GM12875 (cell line): ENCODE results near the gene MPND.
A peak's percentile ranks its signal among the peaks of the same experiment; 100 is the strongest.

Experiments
- H3K4me3 ChIP-seq: one replicate; pipeline ENCODE4 v1.5.1; 2011; ENCODE audit warnings: low read depth, low read length, control low read depth
- TF ChIP-seq, protein P1 (sequence below): IDR thresholded peaks from 2 replicates; pipeline ENCODE4 v1.5.1; 2011; ENCODE audit warnings: low read depth, mild to moderate bottlenecking, control low read depth, inconsistent platforms, low read length, moderate library complexity, borderline replicate concordance; ENCODE audit not compliant: insufficient read depth

Gene MPND

DNA sequence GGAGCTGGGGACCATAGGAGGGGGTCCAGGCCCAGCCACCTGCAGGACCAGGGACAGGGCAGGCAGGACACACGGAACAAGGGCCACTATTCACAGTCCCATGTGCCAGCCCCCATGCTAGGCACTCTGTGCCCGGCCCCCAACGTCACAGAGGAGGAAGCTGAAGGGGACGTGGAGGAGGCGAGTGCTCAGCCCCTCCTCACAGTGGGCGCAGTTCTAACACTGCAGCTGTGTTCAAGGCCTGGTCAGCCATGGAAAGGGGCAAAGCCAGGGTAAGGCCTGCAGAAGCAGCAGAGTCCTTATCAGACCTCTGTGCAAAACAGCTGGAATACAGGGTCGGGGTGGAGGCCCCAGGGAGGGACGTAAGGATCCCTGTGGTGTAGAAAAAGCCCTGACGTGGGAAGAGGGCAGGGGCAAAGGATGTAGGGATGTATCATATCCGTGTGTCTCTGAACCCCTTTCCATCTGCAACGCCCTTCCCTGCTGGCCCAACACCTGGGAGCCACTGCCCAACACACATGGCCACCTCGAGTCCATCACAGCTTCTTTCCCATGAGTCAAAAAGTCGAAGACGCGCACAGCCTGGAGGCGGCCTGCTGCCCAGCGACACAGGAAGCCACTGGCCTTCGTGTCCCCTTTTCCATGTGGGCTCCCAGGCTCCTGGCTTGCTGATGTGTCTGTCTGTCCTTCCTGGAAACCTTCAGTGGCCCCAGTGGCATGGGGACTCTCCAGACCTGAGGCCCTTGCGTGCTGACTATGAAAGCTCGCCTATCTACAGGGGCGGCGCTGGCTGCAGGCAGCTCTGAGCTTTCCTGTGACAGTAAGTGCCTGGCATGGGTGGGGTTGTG lies 29.0 kb downstream of the MPND start:
- TF ChIP-seq, protein P1, sequence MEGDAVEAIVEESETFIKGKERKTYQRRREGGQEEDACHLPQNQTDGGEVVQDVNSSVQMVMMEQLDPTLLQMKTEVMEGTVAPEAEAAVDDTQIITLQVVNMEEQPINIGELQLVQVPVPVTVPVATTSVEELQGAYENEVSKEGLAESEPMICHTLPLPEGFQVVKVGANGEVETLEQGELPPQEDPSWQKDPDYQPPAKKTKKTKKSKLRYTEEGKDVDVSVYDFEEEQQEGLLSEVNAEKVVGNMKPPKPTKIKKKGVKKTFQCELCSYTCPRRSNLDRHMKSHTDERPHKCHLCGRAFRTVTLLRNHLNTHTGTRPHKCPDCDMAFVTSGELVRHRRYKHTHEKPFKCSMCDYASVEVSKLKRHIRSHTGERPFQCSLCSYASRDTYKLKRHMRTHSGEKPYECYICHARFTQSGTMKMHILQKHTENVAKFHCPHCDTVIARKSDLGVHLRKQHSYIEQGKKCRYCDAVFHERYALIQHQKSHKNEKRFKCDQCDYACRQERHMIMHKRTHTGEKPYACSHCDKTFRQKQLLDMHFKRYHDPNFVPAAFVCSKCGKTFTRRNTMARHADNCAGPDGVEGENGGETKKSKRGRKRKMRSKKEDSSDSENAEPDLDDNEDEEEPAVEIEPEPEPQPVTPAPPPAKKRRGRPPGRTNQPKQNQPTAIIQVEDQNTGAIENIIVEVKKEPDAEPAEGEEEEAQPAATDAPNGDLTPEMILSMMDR, result no peak
- no peak overlapping the region for H3K4me3 ChIP-seq

DNA sequence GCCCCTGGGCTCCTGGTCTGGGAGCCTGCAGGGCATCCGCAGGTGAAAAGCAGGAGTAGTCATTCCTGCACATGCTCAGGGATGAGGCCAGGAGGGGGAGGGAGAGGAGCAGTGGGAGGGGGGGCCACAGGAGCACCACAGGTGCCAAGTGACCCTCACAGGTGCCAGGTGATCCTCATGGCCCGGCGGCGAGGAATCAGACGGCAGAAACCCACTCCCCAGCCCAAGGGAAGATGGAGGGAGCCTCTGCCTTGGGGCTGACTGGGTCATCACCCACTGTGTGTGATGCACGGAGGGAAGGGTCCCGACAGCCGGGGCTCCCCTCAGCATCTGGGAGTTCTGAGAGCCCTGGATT lies 29.6 kb downstream of the MPND start:
- no peak overlapping the region for H3K4me3 ChIP-seq
- TF ChIP-seq, protein P1, result no peak

DNA sequence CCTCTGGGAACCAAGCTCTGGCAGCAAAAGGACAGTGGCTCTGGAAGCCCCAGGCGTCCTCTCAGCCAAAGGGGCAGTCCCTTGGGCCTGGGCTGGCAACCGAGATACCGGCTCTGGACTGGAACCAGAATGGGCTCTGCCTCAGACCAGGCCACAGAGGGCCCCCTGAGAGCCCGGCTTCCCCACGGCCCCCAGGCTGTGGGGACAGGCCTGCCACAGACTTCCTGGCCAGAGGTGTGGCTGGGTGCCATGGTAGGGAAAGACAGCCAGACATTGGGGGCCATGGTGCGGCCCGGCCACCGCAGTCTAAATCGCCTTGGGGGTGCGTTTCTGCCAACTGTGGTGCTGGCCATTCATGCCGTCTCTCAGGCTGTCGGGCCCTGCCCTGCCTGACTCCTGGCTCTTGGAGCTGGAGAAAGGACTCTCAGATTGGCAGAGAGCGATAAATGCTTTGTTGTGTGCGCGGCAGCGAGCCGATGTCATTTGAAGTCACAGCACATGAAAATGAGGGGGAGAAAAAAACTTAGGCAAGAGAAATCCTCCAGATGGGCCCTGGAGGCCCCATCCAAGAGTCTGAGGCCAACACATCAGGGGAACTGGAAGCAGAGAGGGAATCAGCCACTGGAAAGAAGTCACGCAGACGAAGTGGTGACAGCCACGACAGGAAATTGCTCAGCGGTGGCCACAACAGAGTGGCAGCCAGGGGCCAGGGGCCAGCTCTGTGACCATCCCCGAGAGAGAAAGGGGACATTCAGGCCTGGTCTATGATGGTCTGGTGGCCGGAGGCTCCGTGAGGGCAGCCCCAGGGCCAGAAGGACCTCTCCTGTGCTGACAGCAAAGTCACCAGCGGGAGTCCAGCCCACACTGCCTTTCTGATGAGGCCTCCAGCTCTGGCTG lies 30.5 kb downstream of the MPND start:
- TF ChIP-seq, protein P1, result no peak
- no peak overlapping the region for H3K4me3 ChIP-seq

DNA sequence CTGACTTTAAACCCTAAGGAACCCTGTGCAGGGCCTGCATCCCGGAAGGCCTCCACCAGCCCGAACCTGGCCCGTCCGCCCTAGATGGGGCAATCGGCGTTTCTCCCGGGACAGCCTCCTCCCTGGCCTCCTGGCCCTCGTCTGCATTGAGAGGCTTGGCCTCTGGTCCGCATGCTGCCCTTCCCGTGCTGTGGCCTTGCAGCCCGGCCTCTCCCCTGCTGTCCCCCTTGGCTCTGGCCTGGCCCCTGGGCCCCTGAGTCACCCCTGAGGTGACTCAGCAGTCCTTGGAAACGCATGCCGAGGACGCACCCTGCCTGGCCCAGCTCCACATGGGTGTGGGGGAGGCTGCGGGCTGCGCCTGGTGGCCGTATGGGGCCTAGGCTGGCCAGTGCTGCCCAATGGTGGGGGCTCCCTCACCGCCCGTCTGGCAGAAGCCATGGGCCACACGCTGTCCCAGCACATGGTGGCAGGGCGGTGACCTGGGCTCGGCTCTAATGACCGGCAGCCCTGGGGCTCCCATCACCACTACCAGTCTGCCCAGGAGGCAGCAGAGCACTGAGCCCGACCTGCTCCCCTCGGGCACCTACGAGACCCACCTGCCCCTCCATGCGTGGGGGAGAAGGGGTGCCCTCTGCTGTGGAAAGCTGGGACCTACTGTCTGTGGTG lies 31.3 kb downstream of the MPND start:
- H3K4me3 ChIP-seq, result peak overlapping the region; percentile 21
- TF ChIP-seq, protein P1, result no peak

DNA sequence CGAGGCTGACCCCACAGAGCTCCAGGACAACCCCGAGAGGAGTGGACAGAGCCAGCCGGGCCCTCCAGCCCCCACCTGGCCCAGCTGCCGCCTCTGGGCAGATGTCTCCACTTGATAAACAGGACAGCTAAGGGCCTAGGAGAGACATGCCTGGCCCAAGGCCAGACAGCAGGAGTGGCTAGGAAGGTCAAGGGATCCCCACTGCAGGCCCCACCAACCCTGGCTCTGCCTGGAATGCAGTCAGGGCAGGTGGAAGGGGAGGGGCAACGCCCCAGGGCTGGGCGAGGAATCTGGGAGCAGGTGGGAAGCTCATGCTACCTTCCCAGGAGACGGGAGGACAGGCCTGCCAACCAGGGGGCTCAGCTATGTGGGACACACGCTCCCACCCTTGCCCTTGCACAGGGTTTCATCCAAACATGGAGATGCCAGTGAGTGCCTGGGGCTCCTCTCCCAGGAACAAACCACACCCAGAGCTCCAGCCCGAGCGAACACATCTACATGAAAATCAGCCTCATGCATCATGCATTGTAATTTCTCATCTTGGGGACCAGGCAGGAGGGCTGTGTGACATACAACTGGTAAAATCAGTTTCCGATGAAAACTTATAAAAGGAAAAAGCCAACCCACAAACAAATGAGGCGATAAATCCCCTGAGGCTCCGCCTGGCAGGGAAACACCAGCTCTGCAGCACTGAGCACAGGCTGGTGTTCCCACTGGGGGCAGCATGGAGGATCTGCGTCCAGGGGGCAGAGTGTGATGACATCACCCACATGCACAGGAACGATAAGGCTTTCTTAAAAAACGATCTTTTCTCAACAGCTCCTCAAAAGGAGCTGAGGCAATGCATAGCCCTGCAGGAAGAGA lies 32.0 kb downstream of the MPND start:
- peak overlapping the region; percentile 22 for H3K4me3 ChIP-seq
- TF ChIP-seq, protein P1, result peak; percentile 59; the same call in 1 of the 2 replicates

DNA sequence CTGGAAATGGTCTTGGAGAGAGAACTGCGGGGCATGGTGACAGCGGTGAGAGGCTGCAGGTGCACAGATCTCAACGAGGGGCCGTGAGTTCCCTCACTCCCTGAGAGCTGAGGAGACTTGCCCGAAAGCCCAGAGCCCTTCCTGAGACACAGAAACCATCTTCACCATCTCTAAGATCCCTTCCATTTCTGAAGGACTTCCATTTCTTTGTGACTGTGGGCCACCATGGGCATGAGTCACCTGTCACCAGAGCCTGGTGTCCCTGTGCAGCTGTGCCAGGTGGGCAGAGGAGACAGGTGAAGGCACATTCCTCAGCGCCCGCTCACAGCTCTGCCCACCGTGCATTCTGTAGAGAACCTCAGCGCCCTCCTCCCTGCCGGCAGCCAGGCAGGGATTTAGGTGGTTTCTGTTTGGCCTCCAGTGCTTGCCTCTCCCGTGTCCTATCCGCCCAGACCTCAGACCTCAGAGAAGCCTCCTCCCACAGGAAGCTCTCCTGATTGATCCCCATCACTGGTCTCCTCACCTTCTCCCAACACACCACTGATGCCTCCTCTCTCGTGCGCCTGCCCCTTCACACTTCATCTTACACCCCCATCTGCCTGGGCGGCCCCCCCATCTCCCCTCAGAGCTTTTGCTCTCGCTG lies 32.8 kb downstream of the MPND start:
- TF ChIP-seq, protein P1, result no peak
- peak overlapping the region; percentile 22 for H3K4me3 ChIP-seq
